ENCODE data around the gene SEPTIN12. TPM values are rescaled to one million over a fixed set of nuclear protein-coding genes. Genes with fewer than 3 reads are reported as not detected.

SEPTIN12 gene
- total RNA-seq, 1 experiment from 2014 or later = not detected

- TF ChIP-seq HMGXB4 (CRISPR knock-in tag; IDR thresholded peaks at IDR 0.05) (peak; percentile 40; the same call in 1 of the 2 replicates), ZNF232 (CRISPR knock-in tag; IDR thresholded peaks at IDR 0.05) (no peak), SMAD3 (CRISPR knock-in tag; IDR thresholded peaks at IDR 0.05; ENCODE audit: borderline replicate concordance) (no peak), ZBTB43 (CRISPR knock-in tag; IDR thresholded peaks at IDR 0.05) (no peak), ELF4 (CRISPR knock-in tag; IDR thresholded peaks at IDR 0.05; ENCODE audit: low read depth) (0 out of 2 replicates have a peak, but pooled peaks have one; percentile 28), TEAD1 (CRISPR knock-in tag; IDR thresholded peaks at IDR 0.05) (no peak), IRF1 (CRISPR knock-in tag; IDR thresholded peaks at IDR 0.05) (no peak), RORB (CRISPR knock-in tag; IDR thresholded peaks at IDR 0.05) (no peak), ZNF416 (CRISPR knock-in tag; IDR thresholded peaks at IDR 0.05) (0 out of 2 replicates have a peak, but pooled peaks have one; percentile 50), ARID4B (CRISPR knock-in tag; IDR thresholded peaks at IDR 0.05; ENCODE audit: borderline replicate concordance) (no peak), E2F5 (CRISPR knock-in tag; IDR thresholded peaks at IDR 0.05) (no peak), ESRRA (CRISPR knock-in tag; IDR thresholded peaks at IDR 0.05; ENCODE audit: borderline replicate concordance) (no peak), TEAD4 (CRISPR knock-in tag; IDR thresholded peaks at IDR 0.05) (no peak), GRHL2 (CRISPR knock-in tag; IDR thresholded peaks at IDR 0.05; ENCODE audit: insufficient replicate concordance, severe bottlenecking) (no peak), ZNF512 (CRISPR knock-in tag; IDR thresholded peaks at IDR 0.05; ENCODE audit: borderline replicate concordance) (no peak), MAX (CRISPR knock-in tag; IDR thresholded peaks at IDR 0.05) (no peak), CBFB (CRISPR knock-in tag; IDR thresholded peaks at IDR 0.05; ENCODE audit: low read depth) (no peak), FOXJ3 (CRISPR knock-in tag; IDR thresholded peaks at IDR 0.05; ENCODE audit: borderline replicate concordance) (no peak), FOXP4 (CRISPR knock-in tag; IDR thresholded peaks at IDR 0.05) (no peak), GABPB1 (CRISPR knock-in tag; IDR thresholded peaks at IDR 0.05) (no peak), ZNF317 (CRISPR knock-in tag; IDR thresholded peaks at IDR 0.05; ENCODE audit: borderline replicate concordance, low read depth) (no peak), ZNF281 (CRISPR knock-in tag; IDR thresholded peaks at IDR 0.05) (no peak), NR1H2 (CRISPR knock-in tag; IDR thresholded peaks at IDR 0.05) (no peak)
Measured at GRCh38 chr16:4802659-4803287, 14.6 kb upstream of the SEPTIN12 start (continued).
